Uterus (tissue), 2 donors: ENCODE measurements around the gene LRIT3.

Source experiments
- CTCF ChIP-seq, 4 experiments: fragments of 200-600 bp in 2 of 4; fragments of 450-650 bp in 2 of 4; sonication (generic) in 2 of 4; IDR thresholded peaks; one replicate each; pipeline ENCODE4 v1.5.1; 2016 to 2019; ENCODE audit warnings: antibody characterized with exemption in 4 of 4, mild to moderate bottlenecking in 2 of 4, moderate library complexity in 1 of 4
- POLR2A ChIP-seq, 2 donors: fragments of 450-650 bp; IDR thresholded peaks; one replicate each; pipeline ENCODE4 v1.6.1; 2016; ENCODE audit warnings: antibody characterized with exemption in 2 of 2, mild to moderate bottlenecking in 1 of 2, moderate library complexity in 1 of 2

GRCh38 chr4:109873791-109874514 lies 26.0 kb downstream of the LRIT3 start:
- TF ChIP-seq CTCF (IDR thresholded peaks at IDR 0.05), result no peak
- no peak for TF ChIP-seq POLR2A (IDR thresholded peaks at IDR 0.05)
